Measurements from ENCODE around the gene RPS3A. TPM values are rescaled to one million over a fixed set of nuclear protein-coding genes. Genes with fewer than 3 reads are reported as not detected.
A peak's percentile ranks its signal among the peaks of the same experiment; 100 is the strongest.
"Not testable (repeated sequence)": the region's sequence is repeated elsewhere in the genome, so short reads cannot be mapped to it uniquely, and the experiment has no call there.

Gene RPS3A
- total RNA-seq, 1 experiment from 2014 or later = 932 TPM

GRCh38 chr4:151114986-151115385, 15.6 kb downstream of the RPS3A start:
- DNase-seq (ENCODE audit: low spot score) = no peak

DNA sequence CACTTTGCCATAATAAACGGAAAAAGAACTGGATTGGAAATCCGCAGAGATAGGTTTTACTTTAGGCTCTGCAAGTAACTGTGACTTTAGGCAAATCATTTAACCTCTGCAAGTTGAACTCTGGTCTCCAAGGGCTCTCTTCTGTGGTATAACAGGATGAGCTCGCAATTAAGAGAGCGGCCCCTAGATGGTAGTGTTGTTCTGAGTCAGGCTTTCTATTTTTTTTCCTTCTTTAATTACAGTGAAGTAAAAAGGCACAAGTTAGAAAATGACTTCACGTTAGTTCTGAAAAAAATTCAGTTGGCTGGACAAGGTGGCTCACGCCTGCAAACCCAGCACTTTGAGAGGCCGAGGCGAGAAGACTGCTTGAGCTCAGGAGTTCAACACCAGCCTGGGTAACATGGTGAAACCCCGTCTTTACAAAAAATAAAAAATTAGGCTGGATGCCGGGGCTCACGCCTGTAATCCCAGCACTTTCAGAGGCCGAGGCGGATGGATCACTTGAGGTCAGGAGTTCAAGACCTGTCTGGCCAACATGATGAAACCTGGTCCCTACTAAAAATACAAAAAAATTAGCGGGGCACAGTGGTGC, 18.0 kb downstream of the RPS3A start:
- DNase-seq (ENCODE audit: low spot score) = peak; percentile 86

DNA sequence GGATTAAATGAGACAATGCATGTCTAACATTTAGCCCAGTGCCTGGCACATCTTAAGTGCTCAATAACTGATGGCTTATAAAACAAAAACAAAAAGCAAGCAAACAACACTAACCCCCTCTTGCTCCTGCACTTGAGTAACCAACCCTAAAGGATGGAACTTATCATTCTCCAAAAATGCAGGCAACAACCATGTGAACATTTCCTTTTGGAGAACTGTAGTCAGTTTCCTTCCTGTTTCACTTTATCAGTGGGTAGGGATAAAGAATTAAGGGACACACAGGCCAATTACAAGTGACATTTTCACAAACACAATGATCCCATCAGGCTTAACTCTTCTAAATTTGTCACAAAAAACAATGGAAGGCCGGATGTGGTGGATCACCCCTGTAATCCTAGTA, 30.4 kb downstream of the RPS3A start:
- no peak for DNase-seq (ENCODE audit: low spot score)

- no peak for DNase-seq (ENCODE audit: low spot score)
Measured at GRCh38 chr4:151133311-151133710, 33.9 kb downstream of the RPS3A start.

DNA sequence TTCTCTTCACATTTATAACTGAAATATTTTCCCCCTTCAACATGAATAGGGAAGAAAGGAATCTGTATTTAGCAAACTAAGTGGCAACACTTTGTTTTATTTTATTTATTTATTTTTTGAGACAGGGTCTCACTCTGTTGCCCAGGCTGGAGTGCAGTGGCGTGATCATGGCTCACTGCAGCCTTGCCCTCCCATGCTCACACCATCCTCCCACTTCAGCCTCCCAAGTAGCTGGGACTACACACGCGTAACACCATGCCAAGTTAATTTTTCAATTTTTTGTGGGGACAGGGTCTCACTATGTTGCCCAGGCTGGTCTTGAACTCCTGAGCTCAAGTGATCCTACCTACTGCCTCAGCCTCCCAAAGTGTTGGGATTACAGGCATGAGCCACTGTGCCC, 36.6 kb downstream of the RPS3A start:
- not testable (repeated sequence) for DNase-seq (ENCODE audit: low spot score)

- DNase-seq (ENCODE audit: low spot score) = no peak
Measured at GRCh38 chr4:151139814-151140213, 40.4 kb downstream of the RPS3A start.

DNA sequence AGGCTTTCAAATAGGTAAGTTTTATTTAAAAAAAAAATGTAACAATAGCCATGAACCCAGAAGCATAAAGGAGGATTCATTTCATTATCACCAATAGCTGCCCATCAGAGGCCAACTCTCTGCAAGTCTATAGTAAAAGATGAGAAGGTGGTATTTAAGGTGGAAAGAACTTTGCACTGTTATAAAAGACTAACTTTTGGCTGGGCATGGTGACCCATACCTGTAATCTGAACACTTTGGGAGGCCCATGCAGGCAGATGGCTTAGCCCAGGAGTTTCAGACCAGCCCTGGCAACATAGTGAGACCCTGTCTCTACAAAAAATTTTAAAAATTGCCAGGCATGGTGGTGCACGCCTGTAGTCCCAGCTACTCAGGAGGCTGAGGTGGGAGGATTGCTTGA, 43.3 kb downstream of the RPS3A start:
- no peak for DNase-seq (ENCODE audit: low spot score)

DNA sequence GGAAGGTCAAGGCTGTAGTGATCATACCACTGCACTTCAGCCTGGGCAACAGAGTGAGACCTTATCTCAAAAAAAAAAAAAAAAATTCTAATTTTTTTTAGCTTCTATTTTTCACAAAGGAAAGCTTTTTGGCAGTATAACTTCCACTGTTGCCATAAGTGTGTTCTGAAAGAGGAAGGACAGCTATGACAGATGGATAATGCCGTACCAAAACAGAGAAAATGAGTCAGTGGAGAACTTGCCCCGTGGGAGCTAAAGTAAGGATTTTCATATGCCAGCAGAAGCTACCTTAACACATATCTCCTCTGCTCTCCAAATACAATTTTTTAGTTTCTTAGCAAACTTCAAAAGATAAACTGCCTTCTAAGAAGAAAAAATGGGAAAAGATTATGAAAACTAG, 43.7 kb downstream of the RPS3A start:
- no peak for DNase-seq (ENCODE audit: low spot score)

DNA sequence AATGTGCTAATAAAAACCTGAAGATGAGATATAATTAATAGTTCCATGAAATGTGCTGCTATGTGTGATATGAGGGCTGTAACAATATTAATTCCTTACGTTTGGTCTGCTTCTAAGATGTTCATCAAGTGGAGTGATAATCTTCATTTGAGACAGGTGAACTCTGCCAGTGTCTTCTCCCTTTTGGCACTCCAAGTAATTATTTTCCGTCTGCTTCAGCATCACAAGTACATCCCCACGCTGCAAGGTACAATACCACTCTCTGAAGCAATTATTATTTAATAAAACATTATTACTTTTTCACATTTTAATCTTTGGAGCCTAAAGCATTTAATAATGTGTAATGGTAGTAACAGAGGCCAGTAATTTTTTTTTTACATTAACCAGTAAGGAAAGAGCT, 44.4 kb downstream of the RPS3A start:
- DNase-seq (ENCODE audit: low spot score) = no peak

DNA sequence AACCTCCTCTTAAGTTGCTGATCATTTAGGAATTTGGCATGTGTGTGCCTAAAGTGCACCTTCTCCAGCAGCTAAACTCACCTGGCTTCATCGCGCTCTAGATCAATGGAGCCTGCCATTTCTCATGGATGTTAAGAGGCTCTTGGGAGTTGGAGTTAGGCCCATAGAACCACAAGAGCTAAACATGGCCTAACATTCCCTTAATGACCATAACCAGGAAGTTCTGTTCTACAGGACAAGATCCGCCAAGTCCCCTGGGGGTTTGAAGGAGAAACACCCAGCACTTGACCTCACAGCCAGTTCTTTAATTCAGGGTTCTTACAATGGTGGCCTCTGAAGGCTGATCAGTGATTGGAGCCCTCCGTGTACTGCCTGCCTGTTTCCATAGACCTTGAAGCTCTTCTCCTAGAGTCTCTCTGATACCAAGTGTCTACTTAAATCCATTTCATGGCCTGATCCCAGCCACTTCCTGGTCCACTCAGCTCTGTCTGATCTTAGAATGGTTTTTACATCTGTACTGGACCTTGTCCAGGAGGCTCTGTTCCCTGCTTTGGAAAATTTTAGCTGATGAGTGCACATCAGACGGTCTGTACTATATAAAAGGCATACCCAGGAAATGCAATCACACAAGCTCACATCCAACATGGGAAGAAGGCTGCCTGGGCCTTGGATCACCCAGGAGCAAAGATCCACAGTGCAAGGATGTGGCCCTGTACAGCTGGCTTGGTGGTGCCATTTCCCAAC, 45.1 kb downstream of the RPS3A start:
- no peak for DNase-seq (ENCODE audit: low spot score)

- no peak for DNase-seq (ENCODE audit: low spot score)
Measured at GRCh38 chr4:151147000-151147399, 47.6 kb downstream of the RPS3A start.

DNA sequence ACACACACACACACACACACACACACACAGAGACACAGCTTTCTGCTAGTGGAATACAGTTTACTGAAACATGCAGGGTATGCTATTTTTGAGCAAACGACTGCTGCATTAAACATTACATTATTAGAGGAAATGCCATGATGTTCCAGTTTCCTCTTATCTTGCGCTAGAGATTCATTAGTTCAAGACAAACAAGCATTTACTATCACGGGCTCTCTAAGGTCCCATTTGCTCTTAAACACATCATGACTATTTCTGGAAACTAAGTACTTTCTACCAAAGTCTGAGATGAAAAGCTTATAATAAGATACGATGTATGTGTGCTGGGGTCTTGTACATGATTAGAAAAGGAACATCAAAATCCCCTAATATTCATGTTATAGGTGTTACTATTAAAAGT, 48.8 kb downstream of the RPS3A start:
- no peak for DNase-seq (ENCODE audit: low spot score)

GRCh38 chr4:151150821-151151580, 51.6 kb downstream of the RPS3A start:
- DNase-seq (ENCODE audit: low spot score) = no peak

DNA sequence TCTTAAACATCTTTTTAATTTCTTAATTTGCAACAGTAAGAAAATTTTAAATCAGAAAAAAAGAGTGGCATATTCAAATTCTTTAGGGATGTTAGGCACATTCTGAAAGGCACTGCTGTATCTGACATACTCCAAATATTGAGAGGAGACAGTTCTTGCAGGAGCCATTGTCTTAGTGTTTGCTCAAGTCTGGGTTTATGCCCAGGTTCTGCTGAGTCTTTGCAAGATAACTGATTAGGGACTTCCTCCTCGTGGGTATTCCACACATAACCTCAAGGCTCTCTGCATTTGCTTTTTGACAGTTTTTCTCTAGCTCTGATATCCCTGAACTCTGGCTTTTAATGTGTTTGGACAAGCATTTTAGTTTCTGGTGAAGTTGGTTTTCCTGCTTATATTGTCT, 52.6 kb downstream of the RPS3A start:
- no peak for DNase-seq (ENCODE audit: low spot score)

- DNase-seq (ENCODE audit: low spot score) = no peak
Measured at GRCh38 chr4:151153585-151153984, 54.2 kb downstream of the RPS3A start.

Small RNA genes lying within 50 kb of the gene (small RNA-seq; reads per million reads assigned to genes)
- gene SNORD73A = not detected
- 0.36 reads per million for gene SNORD73B

Other genes starting within 250 kb of the RPS3A start
- gene LRBA, start 84.3 kb upstream of the RPS3A start, total RNA-seq (2014; rRNA removed; shearing (Covaris generic)) = 53.4 and 58.9 TPM in 2 replicates
- not detected in 2 replicates for gene PRSS48, start 177.5 kb downstream of the RPS3A start, total RNA-seq (2014; rRNA removed; shearing (Covaris generic))
- gene SH3D19, start 226.0 kb downstream of the RPS3A start, total RNA-seq (2014; rRNA removed; shearing (Covaris generic)) = 21.5 and 41.2 TPM in 2 replicates

All from HT-29 (cell line).